H1 (cell line): Measurements from ENCODE around the gene ZMAT5. TPM values are rescaled to one million over a fixed set of nuclear protein-coding genes. Genes with fewer than 3 reads are reported as not detected.

Experiments used
- CTCF ChIA-PET: fragments of 300-600 bp; sonication (Branson Sonifier 250); formaldehyde crosslinking; loops from one replicate; lab custom pipeline; 2021; ENCODE audit not compliant: partially characterized antibody; lab: Charles Lee
- POLR2A ChIA-PET: fragments of 300-600 bp; sonication (Branson Sonifier 250); formaldehyde crosslinking; loops from one replicate; lab custom pipeline; 2021; ENCODE audit warnings: inconsistent platforms; ENCODE audit not compliant: partially characterized antibody; lab: Charles Lee
- DNase-seq, 2 experiments: peaks; one replicate each; pipeline versions ENCODE4 v3.0.0 to v3.0.0-alpha.2; 2010 to 2022; ENCODE audit warnings: low spot score in 2 of 2, low read depth in 1 of 2, mixed read lengths in 1 of 2
- FAIRE-seq: peaks from 2 replicates; lab custom pipeline; 2011; peaks lifted over from hg19 to GRCh38; lab: Jason Lieb, UNC
- H2AFZ ChIP-seq: 2 replicates; pipeline ENCODE4 v1.8.1; 2012; ENCODE audit warnings: low read length, inconsistent platforms
- H2AK5ac ChIP-seq: 2 replicates; pipeline ENCODE4 v1.6.1; 2013; ENCODE audit warnings: low read depth, low read length
- H2BK120ac ChIP-seq: replicated peaks from 2 replicates; pipeline ENCODE3; 2013; ENCODE audit warnings: low read depth, low read length, inconsistent platforms
- H2BK12ac ChIP-seq: 2 replicates; pipeline ENCODE4 v1.6.1; 2013; ENCODE audit warnings: low read depth, low read length
- H2BK15ac ChIP-seq: 2 replicates; pipeline ENCODE4 v1.6.1; 2013; ENCODE audit warnings: low read length
- H2BK20ac ChIP-seq: 2 replicates; pipeline ENCODE4 v1.6.1; 2013; ENCODE audit warnings: low read length
- H2BK5ac ChIP-seq: 2 replicates; pipeline ENCODE4 v1.6.1; 2013; ENCODE audit warnings: low read depth, low read length
- H3K14ac ChIP-seq: 2 replicates; pipeline ENCODE4 v1.6.1; 2013; ENCODE audit warnings: inconsistent platforms; ENCODE audit not compliant: insufficient read length
- H3K18ac ChIP-seq: 2 replicates; pipeline ENCODE4 v1.6.1; 2013; ENCODE audit warnings: low read length; ENCODE audit errors: extremely low read depth
- H3K23ac ChIP-seq: 2 replicates; pipeline ENCODE4 v1.6.1; 2013; ENCODE audit warnings: inconsistent platforms; ENCODE audit not compliant: insufficient read length
- H3K23me2 ChIP-seq: 2 replicates; pipeline ENCODE4 v1.6.1; 2013; ENCODE audit warnings: low read depth, low read length
- H3K27ac ChIP-seq: 2 replicates; pipeline ENCODE4 v1.6.1; 2011; ENCODE audit warnings: low read depth, low read length, inconsistent platforms
- H3K27me3 ChIP-seq, 4 experiments: replicated peaks in 1 of 4; 1 replicate in 1 of 4; 2 replicates in 3 of 4; pipeline versions ENCODE4 v1.6.1 to v1.8.1; 2011 to 2013; ENCODE audit warnings: low read length in 3 of 4, mild to moderate bottlenecking in 3 of 4, inconsistent platforms in 2 of 4, mixed read lengths in 2 of 4, moderate library complexity in 1 of 4; ENCODE audit not compliant: control insufficient read depth in 3 of 4, insufficient read depth in 3 of 4; ENCODE audit errors: extremely low read depth in 1 of 4
- H3K36me3 ChIP-seq, 4 experiments: 2 replicates each; pipeline versions ENCODE4 v1.6.1 to v1.8.1; 2011 to 2013; ENCODE audit warnings: mild to moderate bottlenecking in 4 of 4, low read length in 3 of 4, moderate library complexity in 2 of 4, control low read depth in 1 of 4, inconsistent platforms in 1 of 4; ENCODE audit not compliant: insufficient read depth in 4 of 4, control insufficient read depth in 2 of 4
- H3K4ac ChIP-seq: replicated peaks from 2 replicates; pipeline ENCODE3; 2013; ENCODE audit warnings: low read length, low read depth, mixed read lengths, inconsistent platforms; ENCODE audit not compliant: insufficient read length
- H3K4me1 ChIP-seq, 4 experiments: replicated peaks in 1 of 4; 1 replicate in 1 of 4; 2 replicates in 3 of 4; pipeline versions ENCODE4 v1.6.1 to v1.8.1; 2011 to 2013; ENCODE audit warnings: low read length in 3 of 4, inconsistent platforms in 2 of 4, mixed read lengths in 1 of 4; ENCODE audit not compliant: insufficient read depth in 4 of 4, control insufficient read depth in 3 of 4
- H3K4me2 ChIP-seq, 2 experiments: 2 replicates each; pipeline versions ENCODE4 v1.6.1 to v1.8.1; 2011 to 2013; ENCODE audit warnings: low read depth in 2 of 2, low read length in 2 of 2, control low read depth in 1 of 2, inconsistent platforms in 1 of 2, mild to moderate bottlenecking in 1 of 2; ENCODE audit not compliant: insufficient read depth in 1 of 2
- H3K4me3 ChIP-seq, 4 experiments: fragments of 200-600, 300-600 bp in 1 of 4; sonication (generic), shearing (Covaris generic), sonication (Bioruptor Twin) in 1 of 4; 2 replicates each; pipeline versions ENCODE4 v1.5.1 to v1.8.1; 2011 to 2016; ENCODE audit warnings: low read length in 4 of 4, low read depth in 3 of 4, control low read depth in 2 of 4, inconsistent platforms in 2 of 4, mild to moderate bottlenecking in 2 of 4, mixed read lengths in 1 of 4, moderate library complexity in 1 of 4; ENCODE audit not compliant: insufficient read depth in 2 of 4; ENCODE audit errors: extremely low read depth in 1 of 4
- H3K56ac ChIP-seq: replicated peaks from 2 replicates; pipeline ENCODE3; 2013; ENCODE audit warnings: low read depth, mild to moderate bottlenecking, mixed read lengths, low read length, inconsistent platforms; ENCODE audit not compliant: insufficient read length
- H3K79me1 ChIP-seq: 2 replicates; pipeline ENCODE4 v1.6.1; 2013; ENCODE audit warnings: low read depth, low read length, control low read depth
- H3K79me2 ChIP-seq, 2 experiments: 2 replicates each; pipeline versions ENCODE4 v1.6.1 to v1.8.1; 2012 to 2013; ENCODE audit warnings: low read length in 2 of 2, mild to moderate bottlenecking in 2 of 2, inconsistent platforms in 1 of 2; ENCODE audit not compliant: insufficient read depth in 2 of 2, control insufficient read depth in 1 of 2
- H3K9ac ChIP-seq, 4 experiments: replicated peaks in 1 of 4; 1 replicate in 1 of 4; 2 replicates in 3 of 4; pipeline versions ENCODE4 v1.6.1 to v1.8.1; 2011 to 2013; ENCODE audit warnings: low read depth in 3 of 4, low read length in 3 of 4, control low read depth in 2 of 4, mild to moderate bottlenecking in 2 of 4, moderate library complexity in 2 of 4, inconsistent platforms in 1 of 4; ENCODE audit errors: extremely low read depth in 1 of 4
- H3K9me3 ChIP-seq, 2 experiments: 2 replicates each; pipeline versions ENCODE4 v1.6.1 to v1.8.1; 2012 to 2013; ENCODE audit warnings: mild to moderate bottlenecking in 2 of 2, moderate library complexity in 2 of 2, control low read depth in 1 of 2, inconsistent platforms in 1 of 2, low read depth in 1 of 2, low read length in 1 of 2, mixed read lengths in 1 of 2; ENCODE audit not compliant: insufficient read depth in 2 of 2
- H4K20me1 ChIP-seq, 2 experiments: replicated peaks in 1 of 2; 2 replicates each; pipeline versions ENCODE3 to v1.8.1; 2011 to 2013; ENCODE audit warnings: inconsistent platforms in 2 of 2, low read length in 2 of 2, mild to moderate bottlenecking in 1 of 2; ENCODE audit not compliant: insufficient read depth in 2 of 2, control insufficient read depth in 1 of 2
- H4K5ac ChIP-seq: 2 replicates; pipeline ENCODE4 v1.6.1; 2013; ENCODE audit warnings: low read length, low read depth, mixed read lengths, inconsistent platforms; ENCODE audit not compliant: insufficient read length
- H4K8ac ChIP-seq: 2 replicates; pipeline ENCODE4 v1.8.0; 2013; ENCODE audit warnings: mild to moderate bottlenecking, moderate library complexity, low read length, inconsistent platforms; ENCODE audit not compliant: insufficient read depth; ENCODE audit errors: extremely low read depth
- H4K91ac ChIP-seq: replicated peaks from 2 replicates; pipeline ENCODE3; 2013; ENCODE audit warnings: low read length, mixed read lengths, inconsistent platforms; ENCODE audit not compliant: insufficient read length
- CEBPB ChIP-seq: IDR thresholded peaks from 2 replicates; pipeline ENCODE4 v1.6.1; 2012; ENCODE audit warnings: low read depth, low read length
- RXRA ChIP-seq: IDR thresholded peaks from 2 replicates; pipeline ENCODE4 v1.6.1; 2011; ENCODE audit warnings: low read depth, mild to moderate bottlenecking, low read length, moderate library complexity; ENCODE audit not compliant: insufficient read depth
- TAF7 ChIP-seq: optimal IDR thresholded peaks from 2 replicates; pipeline ENCODE3; 2011; ENCODE audit warnings: low read depth, mild to moderate bottlenecking, inconsistent platforms, low read length, moderate library complexity, borderline replicate concordance
- WGBS, 2 experiments: shearing (Covaris generic) in 1 of 2; methylation state at CpG; one replicate each; pipeline versions ENCODE4 v1.1.6 to v1.1.7; 2013 to 2015; ENCODE audit warnings: low lambda C conversion rate in 2 of 2, mixed read lengths in 2 of 2, inconsistent platforms in 1 of 2, low coverage in 1 of 2, missing lambda C conversion rate in 1 of 2; ENCODE audit not compliant: insufficient replicate concordance in 2 of 2, insufficient coverage in 1 of 2, insufficient read length in 1 of 2; ENCODE audit errors: extremely low coverage in 1 of 2, missing lambda C conversion rate in 1 of 2; 5-methylcytosine and 5-hydroxymethylcytosine counted together
- polyA plus RNA-seq, 7 experiments: library from polyadenylated mRNA; depleted of rRNA in 3 of 7; stranded (reverse) in 5 of 7; unstranded in 2 of 7; fragments of >200 nt in 5 of 7; fragments of 200-250 nt in 2 of 7; gene quantifications; 1 replicate in 5 of 7; 2 replicates in 1 of 7; 4 replicates in 1 of 7; pipeline versions ENCODE4 v1.2.1 to v1.2.3, GENCODE V29; 2011 to 2013; ENCODE audit warnings: missing spikeins in 2 of 7, mixed read lengths in 2 of 7
- total RNA-seq: library from RNA; stranded (reverse); fragmentation: NEBNext Ultra II Directional; extraction: Animal tissue kit (Norgen Biotek cat#: 25700); gene quantifications from 2 replicates; pipeline ENCODE4 v1.2.1, GENCODE V29; 2021

Gene ZMAT5
- total and polyA plus RNA-seq, 2 of the 8 experiments (the other 6 are each of a cell fraction or from before 2014, with no cell fraction given): 14.0 to 38.3 TPM

GRCh38 chr22:29702931-29703501, 63.8 kb downstream of the ZMAT5 start:
- Histone ChIP-seq H3K4ac (no peak overlapping the region), H2BK120ac (no peak overlapping the region), H3K4me3 (peak overlapping the region in 3 of 4 experiments; percentile 16 to 42 (median 32); a peak in 5 of 8 replicates), H3K9me3 (no peaks in the 10 kb centered on the region), H3K56ac (no peak overlapping the region), H3K79me2 (no peaks in the 10 kb centered on the region), H4K8ac (no peak overlapping the region), H3K14ac (no peak overlapping the region), H3K23ac (no peak overlapping the region), H3K23me2 (peaks cover 9% of the 10 kb centered on the region; the same call in 1 of the 2 replicates), H3K4me1 (peaks cover 9 to 55% (median 47%) of the 10 kb centered on the region in 4 experiments), H3K36me3 (no peaks in the 10 kb centered on the region), H4K20me1 (peaks cover 5% of the 10 kb centered on the region in 2 experiments), H3K9ac (peak overlapping the region in 1 of 4 experiments; percentile 35; a peak in 1 of 7 replicates), H2AFZ (no peak overlapping the region), H4K5ac (no peak overlapping the region), H3K4me2 (peak overlapping the region; percentile 58 to 65), H3K79me1 (no peaks in the 10 kb centered on the region), H3K18ac (peak overlapping the region; percentile 87), H3K27ac (no peak overlapping the region), H2AK5ac (0 out of 2 replicates have a peak overlapping the region, but pooled peaks have one; percentile 39), H2BK12ac (peak overlapping the region; percentile 84; the same call in 1 of the 2 replicates), H2BK5ac (no peak overlapping the region), H4K91ac (no peak overlapping the region), H2BK15ac (no peak overlapping the region), H2BK20ac (0 out of 2 replicates have a peak overlapping the region, but pooled peaks have one; percentile 32), H3K27me3 (peaks cover 0 to 30% (median 12%) of the 10 kb centered on the region in 4 experiments; a peak in 3 of 7 replicates)
- FAIRE-seq (no peak), DNase-seq (no peak)
- ChIA-PET CTCF (interaction anchor here (0.9 to 4.8 kb wide), 12 partner anchors 12 to 385 kb away, joined by 3 to 60 read pairs (median 5); no protein-coding TSS in a partner anchor), POLR2A (interaction anchor here (0.7 to 4.3 kb wide), 3 partner anchors 10 to 63 kb away, joined by 3 to 13 read pairs (median 3); no protein-coding TSS in a partner anchor)
- TF ChIP-seq TAF7 (no peak), CEBPB (0 out of 2 replicates have a peak, but pooled peaks have one; percentile 5), RXRA (no peak)
- 25% methylated on average over 18 of the region's 19 CpGs; no CpG with 5 or more reads in 1 of the 2 experiments for WGBS, 2 experiments
